ENCODE measurements around the gene MSANTD1.

Gene MSANTD1

GRCh38 chr4:3234171-3235029, 14.6 kb upstream of the MSANTD1 start:
- DNase-seq: no peak

- DNase-seq: no peak
Observed at GRCh38 chr4:3235030-3235345, 14.0 kb upstream of the MSANTD1 start.

- DNase-seq: no peak
Observed at GRCh38 chr4:3235581-3235980, 13.4 kb upstream of the MSANTD1 start.

GRCh38 chr4:3236326-3236878, 12.6 kb upstream of the MSANTD1 start:
- no peak for DNase-seq

- no peak for DNase-seq
Observed at GRCh38 chr4:3237266-3237665, 11.7 kb upstream of the MSANTD1 start.

- no peak for DNase-seq
Observed at GRCh38 chr4:3237712-3238560, 11.0 kb upstream of the MSANTD1 start.

GRCh38 chr4:3238721-3239120, 10.2 kb upstream of the MSANTD1 start:
- DNase-seq: no peak

GRCh38 chr4:3239303-3239702, 9.7 kb upstream of the MSANTD1 start:
- no peak for DNase-seq

- no peak for DNase-seq
Observed at GRCh38 chr4:3239998-3240920, 8.7 kb upstream of the MSANTD1 start.

GRCh38 chr4:3240936-3241522, 7.9 kb upstream of the MSANTD1 start:
- DNase-seq: no peak

- no peak for DNase-seq
Observed at GRCh38 chr4:3241898-3242524, 6.9 kb upstream of the MSANTD1 start.

GRCh38 chr4:3243136-3243780, 5.7 kb upstream of the MSANTD1 start:
- DNase-seq: no peak

GRCh38 chr4:3244002-3244401, 5.0 kb upstream of the MSANTD1 start:
- no peak for DNase-seq

GRCh38 chr4:3244747-3245146, 4.2 kb upstream of the MSANTD1 start:
- no peak for DNase-seq

- no peak for DNase-seq
Observed at GRCh38 chr4:3245676-3246075, 3.3 kb upstream of the MSANTD1 start.

GRCh38 chr4:3246458-3247398, 2.2 kb upstream of the MSANTD1 start:
- no peak for DNase-seq

GRCh38 chr4:3247399-3248177, 1.4 kb upstream of the MSANTD1 start:
- DNase-seq: no peak

GRCh38 chr4:3248178-3248480, 830 bp upstream of the MSANTD1 start:
- no peak for DNase-seq

- DNase-seq: no peak
Observed at GRCh38 chr4:3249711-3250437, 915 bp downstream of the MSANTD1 start.
